Ectodermal cell (in vitro differentiated cells): ENCODE measurements around the gene PPP1R8.

Experiments
- H3K27ac ChIP-seq: 2 replicates; pipeline ENCODE4 v1.7.0; 2013; ENCODE audit warnings: mild to moderate bottlenecking, low read depth, low read length; ENCODE audit not compliant: insufficient read depth, poor library complexity, severe bottlenecking
- H3K27me3 ChIP-seq: 2 replicates; pipeline ENCODE4 v1.7.0; 2013; ENCODE audit warnings: mild to moderate bottlenecking, low read length; ENCODE audit not compliant: insufficient read depth, control insufficient read depth, poor library complexity, severe bottlenecking
- H3K36me3 ChIP-seq: one replicate; pipeline ENCODE4 v1.7.0; 2013; ENCODE audit warnings: low read length; ENCODE audit not compliant: control insufficient read depth, insufficient read depth
- H3K4me1 ChIP-seq: one replicate; pipeline ENCODE4 v1.7.0; 2013; ENCODE audit warnings: low read length; ENCODE audit not compliant: control insufficient read depth, insufficient read depth
- H3K4me3 ChIP-seq: 2 replicates; pipeline ENCODE4 v1.7.0; 2013; ENCODE audit warnings: low read depth, low read length, control low read depth; ENCODE audit not compliant: insufficient read depth
- H3K9me3 ChIP-seq: 2 replicates; pipeline ENCODE4 v1.7.0; 2013; ENCODE audit warnings: mild to moderate bottlenecking, low read length, moderate library complexity; ENCODE audit not compliant: control insufficient read depth
- WGBS, 2 experiments: methylation state at CpG; one replicate each; pipeline ENCODE4 v1.1.7; 2013; ENCODE audit warnings: missing lambda C conversion rate in 2 of 2; 5-methylcytosine and 5-hydroxymethylcytosine counted together

Gene PPP1R8

DNA sequence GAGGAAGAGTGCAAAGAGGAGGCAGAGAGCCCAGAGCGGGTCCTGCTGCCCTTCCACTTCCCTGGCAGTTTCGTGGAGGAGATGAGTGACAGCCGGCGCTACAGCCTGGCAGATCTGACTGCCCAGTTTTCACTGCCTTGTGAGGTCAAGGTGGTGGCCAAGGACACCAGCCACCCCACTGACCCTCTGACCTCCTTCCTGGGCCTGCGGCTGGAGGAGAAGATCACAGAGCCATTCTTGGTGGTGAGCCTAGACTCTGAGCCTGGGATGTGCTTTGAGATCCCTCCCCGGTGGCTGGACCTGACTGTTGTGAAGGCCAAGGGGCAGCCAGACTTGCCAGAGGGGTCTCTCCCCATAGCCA is 51.9 kb downstream of the PPP1R8 start:
- no peaks in the 10 kb centered on the region for H3K4me1 ChIP-seq
- WGBS, 2 experiments, result 94 to 96% methylated on average over 6 of the region's 6 CpGs
- H3K4me3 ChIP-seq, result no peak overlapping the region
- H3K27ac ChIP-seq, result no peak overlapping the region
- H3K36me3 ChIP-seq, result no peaks in the 10 kb centered on the region
- H3K27me3 ChIP-seq, result no peaks in the 10 kb centered on the region
- no peaks in the 10 kb centered on the region for H3K9me3 ChIP-seq

- Histone ChIP-seq H3K4me1 (no peaks in the 10 kb centered on the region), H3K27me3 (no peaks in the 10 kb centered on the region), H3K4me3 (no peak overlapping the region), H3K27ac (no peak overlapping the region), H3K9me3 (no peaks in the 10 kb centered on the region), H3K36me3 (no peaks in the 10 kb centered on the region)
- 92 to 94% methylated on average over 13 of the region's 13 CpGs for WGBS, 2 experiments
Measured at GRCh38 chr1:27883536-27883935, 53.0 kb downstream of the PPP1R8 start.

DNA sequence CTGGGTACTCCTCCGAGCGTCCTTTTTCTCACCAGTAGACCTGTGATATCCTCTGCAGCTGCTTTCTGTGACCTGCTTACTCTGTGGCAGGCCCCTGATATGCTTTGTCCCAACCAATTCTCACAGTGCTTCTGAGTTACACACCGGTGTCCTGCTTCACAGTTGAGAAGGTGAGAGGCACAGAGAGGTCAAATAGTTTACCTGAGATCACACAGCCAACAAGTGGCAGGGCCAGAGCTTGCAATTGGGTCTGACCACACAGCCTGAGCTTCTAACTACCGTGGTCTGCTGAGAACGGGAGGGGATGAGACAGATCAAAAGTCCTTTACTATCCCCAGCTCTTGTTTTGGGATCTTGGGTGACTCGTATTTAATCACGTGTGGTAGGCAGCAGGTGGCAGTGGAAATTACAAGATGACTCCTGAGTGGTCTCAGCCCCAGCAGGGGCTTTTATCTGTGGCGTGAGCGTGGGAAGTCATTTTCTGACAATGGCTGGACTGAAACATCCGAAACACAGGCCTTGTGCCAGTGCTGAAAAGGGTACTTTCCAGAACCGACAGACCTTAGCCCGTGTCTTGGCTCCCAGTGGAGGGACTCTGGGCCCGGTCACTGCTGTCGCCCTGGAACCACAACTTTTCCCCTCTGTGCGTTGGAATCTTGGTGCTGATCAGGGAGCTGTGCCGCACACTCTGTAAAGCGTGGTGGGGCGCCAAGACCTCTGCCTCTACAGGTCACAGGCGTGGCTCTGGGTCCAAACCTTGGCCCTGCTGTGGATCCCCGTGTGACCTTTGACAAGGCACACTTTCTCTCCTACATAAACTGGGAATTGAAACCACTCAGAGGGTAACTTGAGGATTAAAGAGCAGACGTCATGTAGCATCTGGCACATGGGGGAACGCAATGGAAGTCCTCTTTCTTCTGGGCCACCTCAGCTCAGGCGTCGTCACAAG is 53.7 kb downstream of the PPP1R8 start:
- 92 to 93% methylated on average over 24 of the region's 24 CpGs for WGBS, 2 experiments
- no peak overlapping the region for H3K27ac ChIP-seq
- no peaks in the 10 kb centered on the region for H3K4me1 ChIP-seq
- H3K27me3 ChIP-seq, result no peaks in the 10 kb centered on the region
- H3K4me3 ChIP-seq, result no peak overlapping the region
- no peaks in the 10 kb centered on the region for H3K9me3 ChIP-seq
- peaks cover under 1% of the 10 kb centered on the region for H3K36me3 ChIP-seq

- Histone ChIP-seq H3K36me3 (peaks cover 4% of the 10 kb centered on the region), H3K4me1 (no peaks in the 10 kb centered on the region), H3K9me3 (no peaks in the 10 kb centered on the region), H3K27me3 (no peaks in the 10 kb centered on the region), H3K4me3 (no peak overlapping the region), H3K27ac (no peak overlapping the region)
- 95 to 96% methylated on average over 8 of the region's 8 CpGs for WGBS, 2 experiments
Measured at GRCh38 chr1:27885114-27885528, 54.5 kb downstream of the PPP1R8 start.

- H3K4me3 ChIP-seq, result no peak overlapping the region
- no peaks in the 10 kb centered on the region for H3K9me3 ChIP-seq
- peaks cover 4% of the 10 kb centered on the region for H3K36me3 ChIP-seq
- 94 to 95% methylated on average over 15 of the region's 15 CpGs for WGBS, 2 experiments
- no peaks in the 10 kb centered on the region for H3K4me1 ChIP-seq
- H3K27ac ChIP-seq, result no peak overlapping the region
- H3K27me3 ChIP-seq, result no peaks in the 10 kb centered on the region
Measured at GRCh38 chr1:27885621-27886352, 55.2 kb downstream of the PPP1R8 start.

- H3K9me3 ChIP-seq, result no peaks in the 10 kb centered on the region
- H3K4me3 ChIP-seq, result no peak overlapping the region
- no peaks in the 10 kb centered on the region for H3K4me1 ChIP-seq
- H3K27me3 ChIP-seq, result no peaks in the 10 kb centered on the region
- WGBS, 2 experiments, result 95 to 100% methylated on average over 2 of the region's 2 CpGs
- peaks cover 6% of the 10 kb centered on the region for H3K36me3 ChIP-seq
- H3K27ac ChIP-seq, result no peak overlapping the region
Measured at GRCh38 chr1:27886353-27886679, 55.7 kb downstream of the PPP1R8 start.

DNA sequence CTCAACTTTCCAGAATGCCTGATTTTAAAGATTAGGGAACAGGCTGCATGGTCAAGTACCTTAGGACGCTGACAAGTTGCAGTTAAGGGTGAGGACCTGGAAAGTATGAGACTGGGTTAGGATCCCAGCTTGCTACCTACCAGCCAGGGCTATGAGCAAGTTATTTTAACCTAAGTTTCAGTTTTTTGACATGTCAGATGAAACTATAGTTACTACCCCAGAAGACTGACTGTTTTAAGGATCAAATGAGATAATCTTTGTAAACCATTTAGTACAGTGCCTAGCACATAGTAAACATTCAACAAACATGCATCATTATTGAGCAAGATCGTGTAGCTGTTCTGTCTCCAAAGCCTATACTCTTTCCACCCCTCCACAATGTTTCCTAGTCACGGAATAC is 56.2 kb downstream of the PPP1R8 start:
- H3K4me3 ChIP-seq, result no peak overlapping the region
- no peaks in the 10 kb centered on the region for H3K9me3 ChIP-seq
- no peaks in the 10 kb centered on the region for H3K4me1 ChIP-seq
- H3K36me3 ChIP-seq, result peaks cover 10% of the 10 kb centered on the region
- 91 to 95% methylated on average over 3 of the region's 3 CpGs for WGBS, 2 experiments
- no peaks in the 10 kb centered on the region for H3K27me3 ChIP-seq
- H3K27ac ChIP-seq, result no peak overlapping the region

- peaks cover 15% of the 10 kb centered on the region for H3K36me3 ChIP-seq
Measured at GRCh38 chr1:27887215-27888021, 56.8 kb downstream of the PPP1R8 start.

DNA sequence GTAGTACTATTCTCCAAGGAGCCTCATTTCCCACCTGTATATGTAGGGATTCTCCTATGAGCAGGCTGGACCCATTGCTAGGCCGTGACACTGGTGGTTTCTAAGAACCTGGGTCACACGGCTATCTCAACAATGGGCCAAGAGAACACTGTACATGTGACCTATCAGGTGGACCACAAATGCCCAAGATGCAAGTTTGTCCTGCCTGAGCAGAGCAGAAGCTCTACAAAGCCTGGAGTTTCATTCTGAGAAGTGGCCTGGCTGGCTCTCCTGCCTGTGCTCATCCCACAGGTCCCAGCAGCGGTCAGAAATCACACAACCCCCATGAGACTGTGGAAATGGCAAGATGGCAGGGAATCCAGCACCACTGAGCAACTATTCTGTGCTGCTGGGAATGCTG is 58.9 kb downstream of the PPP1R8 start:
- Histone ChIP-seq H3K4me3 (no peak overlapping the region), H3K9me3 (no peaks in the 10 kb centered on the region), H3K27ac (no peak overlapping the region), H3K4me1 (no peaks in the 10 kb centered on the region), H3K36me3 (peaks cover 34% of the 10 kb centered on the region), H3K27me3 (no peaks in the 10 kb centered on the region)
- WGBS, 2 experiments, result 95 to 97% methylated on average over 3 of the region's 3 CpGs

More at GRCh38 chr1:27887215-27888021, 56.8 kb downstream of the PPP1R8 start:
- H3K9me3 ChIP-seq, result no peaks in the 10 kb centered on the region
- H3K4me1 ChIP-seq, result no peaks in the 10 kb centered on the region
- H3K27ac ChIP-seq, result no peak overlapping the region
- no peaks in the 10 kb centered on the region for H3K27me3 ChIP-seq
- no peak overlapping the region for H3K4me3 ChIP-seq
- WGBS, 2 experiments, result 91 to 93% methylated on average over 8 of the region's 8 CpGs
